Kidney epithelial cell (primary cell): ENCODE results near the gene CASP2. TPM values are rescaled to one million over a fixed set of nuclear protein-coding genes. Genes with fewer than 3 reads are reported as not detected.

ENCODE experiments used
- DNase-seq: peaks from one replicate; pipeline ENCODE4 v3.0.0-alpha.2; 2010; ENCODE audit warnings: low read depth
- H3K27me3 ChIP-seq: 2 replicates; pipeline ENCODE4 v1.6.0; 2011; ENCODE audit warnings: low read length; ENCODE audit not compliant: control insufficient read depth, insufficient read depth
- H3K36me3 ChIP-seq: 2 replicates; pipeline ENCODE4 v1.5.1; 2011; ENCODE audit warnings: low read length; ENCODE audit not compliant: control insufficient read depth, insufficient read depth
- H3K4me3 ChIP-seq: 2 replicates; pipeline ENCODE4 v1.5.1; 2011; ENCODE audit warnings: low read depth, mild to moderate bottlenecking, control low read depth, low read length
- CTCF ChIP-seq: IDR thresholded peaks from 2 replicates; pipeline ENCODE4 v1.5.1; 2011; ENCODE audit warnings: mild to moderate bottlenecking, moderate library complexity, low read length, control low read depth, inconsistent platforms; ENCODE audit not compliant: insufficient read depth, poor library complexity, severe bottlenecking
- total RNA-seq: library from RNA; depleted of rRNA; stranded (reverse); fragments of >200 nt; gene quantifications from 2 replicates; pipeline ENCODE4 v1.2.3, GENCODE V29; 2015

Gene CASP2
- total RNA-seq, 1 donor from 2014 or later = 26.9 TPM

GRCh38 chr7:143343596-143343995, 55.4 kb downstream of the CASP2 start:
- TF ChIP-seq CTCF = no peak
- peaks cover 15% of the 10 kb centered on the region for H3K27me3 ChIP-seq
- H3K4me3 ChIP-seq = no peak overlapping the region
- DNase-seq = no peak
- no peaks in the 10 kb centered on the region for H3K36me3 ChIP-seq

- H3K36me3 ChIP-seq = no peaks in the 10 kb centered on the region
- peaks cover 16% of the 10 kb centered on the region for H3K27me3 ChIP-seq
- no peak overlapping the region for H3K4me3 ChIP-seq
- peak; percentile 77 for TF ChIP-seq CTCF
- peak; percentile 9 for DNase-seq
Observed at GRCh38 chr7:143345428-143345900, 57.3 kb downstream of the CASP2 start.

GRCh38 chr7:143346018-143346417, 57.9 kb downstream of the CASP2 start:
- no peak for DNase-seq
- Histone ChIP-seq H3K4me3 (no peak overlapping the region), H3K36me3 (no peaks in the 10 kb centered on the region), H3K27me3 (peaks cover 17% of the 10 kb centered on the region)
- TF ChIP-seq CTCF = no peak

GRCh38 chr7:143347950-143348349, 59.8 kb downstream of the CASP2 start:
- no peak for DNase-seq
- TF ChIP-seq CTCF = no peak
- Histone ChIP-seq H3K4me3 (no peak overlapping the region), H3K36me3 (no peaks in the 10 kb centered on the region), H3K27me3 (peaks cover 17% of the 10 kb centered on the region)

- Histone ChIP-seq H3K36me3 (no peaks in the 10 kb centered on the region), H3K4me3 (no peak overlapping the region), H3K27me3 (peaks cover 8% of the 10 kb centered on the region)
- DNase-seq = no peak
- TF ChIP-seq CTCF = no peak
Observed at GRCh38 chr7:143351060-143351459, 62.9 kb downstream of the CASP2 start.

GRCh38 chr7:143351574-143351973, 63.4 kb downstream of the CASP2 start:
- H3K4me3 ChIP-seq = no peak overlapping the region
- no peak for DNase-seq
- no peaks in the 10 kb centered on the region for H3K36me3 ChIP-seq
- peaks cover 5% of the 10 kb centered on the region for H3K27me3 ChIP-seq
- TF ChIP-seq CTCF = no peak
